NCI-H2081 treated with DMSO at 0.1 percent for 48 hours (cell line): ENCODE results near the gene TLL1.

Experiments
- DNase-seq: peaks from one replicate; lab custom pipeline; 2025; lab: John Stamatoyannopoulos, UW

TLL1 gene

GRCh38 chr4:165872461-165873297 is at the start of gene TLL1:
Gene TLL1 (plus strand): TSS chr4:165873237. CDS start chr4:165873905, 668 bp downstream.
- DNase-seq = peak; percentile 49

GRCh38 chr4:165826166-165826565 is 46.9 kb upstream of the TLL1 start:
- no peak for DNase-seq

GRCh38 chr4:165827018-165827417 is 46.0 kb upstream of the TLL1 start:
- DNase-seq = no peak

- DNase-seq = no peak
These were observed 44.1 kb upstream of the TLL1 start for GRCh38 chr4:165828928-165829327.

- DNase-seq = no peak
These were observed 38.9 kb upstream of the TLL1 start for GRCh38 chr4:165834116-165834515.

GRCh38 chr4:165838575-165838974 is 34.5 kb upstream of the TLL1 start:
- no peak for DNase-seq

- DNase-seq = no peak
These were observed 33.3 kb upstream of the TLL1 start for GRCh38 chr4:165839615-165840333.

- DNase-seq = no peak
These were observed 30.4 kb upstream of the TLL1 start for GRCh38 chr4:165842684-165843083.

GRCh38 chr4:165844161-165844560 is 28.9 kb upstream of the TLL1 start:
- no peak for DNase-seq

- no peak for DNase-seq
These were observed 21.8 kb upstream of the TLL1 start for GRCh38 chr4:165851256-165851655.

- DNase-seq = no peak
These were observed 17.8 kb upstream of the TLL1 start for GRCh38 chr4:165855191-165855590.

GRCh38 chr4:165861363-165861762 is 11.7 kb upstream of the TLL1 start:
- no peak for DNase-seq

GRCh38 chr4:165864271-165864670 is 8.8 kb upstream of the TLL1 start:
- DNase-seq = no peak

- DNase-seq = no peak
These were observed 6.9 kb upstream of the TLL1 start for GRCh38 chr4:165866019-165866650.

- DNase-seq = no peak
These were observed 5.1 kb upstream of the TLL1 start for GRCh38 chr4:165867961-165868360.

GRCh38 chr4:165873298-165874071 is 448 bp downstream of the TLL1 start:
- DNase-seq = no peak

- DNase-seq = no peak
These were observed 1.2 kb downstream of the TLL1 start for GRCh38 chr4:165874072-165874790.

GRCh38 chr4:165874791-165875371 is 1.8 kb downstream of the TLL1 start:
- DNase-seq = peak; percentile 42

GRCh38 chr4:165875446-165875845 is 2.4 kb downstream of the TLL1 start:
- DNase-seq = no peak

- no peak for DNase-seq
These were observed 4.2 kb downstream of the TLL1 start for GRCh38 chr4:165877286-165877685.

GRCh38 chr4:165879641-165880040 is 6.6 kb downstream of the TLL1 start:
- no peak for DNase-seq
